Measurements from ENCODE around the gene MTHFD1. TPM values are rescaled to one million over a fixed set of nuclear protein-coding genes. Genes with fewer than 3 reads are reported as not detected.

MTHFD1 gene
- total RNA-seq, 1 experiment from 2014 or later, result 153 TPM

DNA sequence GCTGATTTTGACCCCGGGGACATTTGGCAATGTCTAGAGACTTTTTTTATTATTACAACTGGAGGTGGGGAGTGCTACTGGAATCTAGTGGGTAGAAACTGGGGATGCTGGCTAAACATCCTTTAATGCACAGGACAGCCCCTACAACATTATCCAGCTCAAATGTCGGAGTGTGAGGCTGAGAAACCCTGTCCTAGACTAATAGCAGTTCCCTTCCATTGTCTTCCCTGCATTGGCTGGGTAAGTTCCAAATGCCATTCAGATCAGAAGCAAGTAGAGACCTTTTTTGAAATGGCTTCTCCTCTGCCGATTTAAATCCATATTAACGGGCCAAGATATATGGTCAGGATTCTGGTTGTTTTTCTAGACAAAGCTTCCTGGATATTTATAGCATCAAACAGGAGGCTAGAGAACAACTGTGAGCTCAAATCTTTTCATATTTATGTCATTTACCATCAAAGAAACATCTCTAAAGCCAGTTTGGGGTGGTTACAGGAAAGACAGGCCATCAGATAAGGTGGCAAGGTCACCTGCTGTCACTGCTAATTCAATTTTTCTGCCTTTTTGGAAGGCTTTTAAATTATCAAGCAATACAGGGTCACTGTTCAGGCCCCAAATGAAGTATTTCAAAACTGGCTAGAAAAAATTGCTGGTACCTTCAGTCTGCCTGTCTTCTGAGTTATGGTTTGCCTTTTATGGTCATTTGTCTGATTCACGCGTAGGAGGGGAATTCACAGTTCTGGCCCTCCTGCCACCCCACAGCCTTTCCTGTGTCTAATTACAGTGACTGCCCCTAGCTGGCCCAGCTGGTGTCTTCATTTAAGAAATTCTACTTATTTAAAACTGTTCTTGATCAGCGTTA, 57.1 kb downstream of the MTHFD1 start:
- Histone ChIP-seq H3K27ac (ENCODE audit: low read depth, low read length) (no peak overlapping the region), H4K20me1 (ENCODE audit: insufficient read depth) (no peaks in the 10 kb centered on the region), H3K9me3 (ENCODE audit: control insufficient read depth in 1 of 2, insufficient read depth in 1 of 2, low read depth in 1 of 2, low read length in 2 of 2) (no peaks in the 10 kb centered on the region), H3K4me2 (ENCODE audit: low read length) (no peak overlapping the region), H2AFZ (ENCODE audit: low read depth, low read length, poor library complexity, severe bottlenecking) (no peak overlapping the region), H3K9me2 (ENCODE audit: insufficient read depth) (no peaks in the 10 kb centered on the region), H3K36me3 (ENCODE audit: control insufficient read depth in 1 of 2, insufficient read depth in 2 of 2, low read length in 2 of 2) (peaks cover 48 to 53% of the 10 kb centered on the region in 2 experiments), H3K4me3 (replicated peaks in 1 of 2; ENCODE audit: low read depth in 1 of 2, low read length in 2 of 2) (no peak overlapping the region), H3K4me1 (ENCODE audit: control insufficient read depth in 1 of 2, insufficient read depth in 2 of 2, low read length in 2 of 2) (peaks cover 4 to 9% of the 10 kb centered on the region in 2 experiments; a peak in 3 of 4 replicates), H3K9ac (ENCODE audit: low read length) (no peak overlapping the region), H3K27me3 (ENCODE audit: insufficient read depth, low read length) (no peaks in the 10 kb centered on the region), H3K79me2 (ENCODE audit: insufficient read depth, low read length) (no peaks in the 10 kb centered on the region)
- ChIA-PET RAD21 (ENCODE audit: low non-redundant PET in 1 of 2, low total read pairs in 2 of 2, uncharacterized antibody in 2 of 2, unreplicated experiment in 2 of 2) (no interaction called here), CTCF (interaction anchor here (0.9 kb wide), 1 partner anchor 15 kb away, joined by 3 read pairs; no protein-coding TSS in a partner anchor), POLR2A (no interaction called here)
- TSS peak; percentile 9 for BruUV-seq (replicated peaks)
- TF ChIP-seq SRF (IDR thresholded peaks at IDR 0.05; ENCODE audit: low read depth), result peak; percentile 71
- no peak for TF ChIP-seq SIN3A (IDR thresholded peaks at IDR 0.05; ENCODE audit: low read depth)
- TF ChIP-seq, protein P1, sequence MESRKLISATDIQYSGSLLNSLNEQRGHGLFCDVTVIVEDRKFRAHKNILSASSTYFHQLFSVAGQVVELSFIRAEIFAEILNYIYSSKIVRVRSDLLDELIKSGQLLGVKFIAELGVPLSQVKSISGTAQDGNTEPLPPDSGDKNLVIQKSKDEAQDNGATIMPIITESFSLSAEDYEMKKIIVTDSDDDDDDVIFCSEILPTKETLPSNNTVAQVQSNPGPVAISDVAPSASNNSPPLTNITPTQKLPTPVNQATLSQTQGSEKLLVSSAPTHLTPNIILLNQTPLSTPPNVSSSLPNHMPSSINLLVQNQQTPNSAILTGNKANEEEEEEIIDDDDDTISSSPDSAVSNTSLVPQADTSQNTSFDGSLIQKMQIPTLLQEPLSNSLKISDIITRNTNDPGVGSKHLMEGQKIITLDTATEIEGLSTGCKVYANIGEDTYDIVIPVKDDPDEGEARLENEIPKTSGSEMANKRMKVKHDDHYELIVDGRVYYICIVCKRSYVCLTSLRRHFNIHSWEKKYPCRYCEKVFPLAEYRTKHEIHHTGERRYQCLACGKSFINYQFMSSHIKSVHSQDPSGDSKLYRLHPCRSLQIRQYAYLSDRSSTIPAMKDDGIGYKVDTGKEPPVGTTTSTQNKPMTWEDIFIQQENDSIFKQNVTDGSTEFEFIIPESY (IDR thresholded peaks at IDR 0.05; ENCODE audit: extremely low read depth, insufficient replicate concordance, low read length), result no peak
- DNase-seq (ENCODE audit: low read depth, low spot score), result no peak
- ATAC-seq, result no peak
- intact Hi-C loops (cut with micrococcal nuclease), result no loop called here
